Measurements from ENCODE around the gene RASSF8. TPM values are rescaled to one million over a fixed set of nuclear protein-coding genes. Genes with fewer than 3 reads are reported as not detected.

RASSF8 gene
- total and polyA plus RNA-seq, 2 of the 8 experiments (the other 6 are each of a cell fraction or from before 2014, with no cell fraction given), result 6.4 to 46.7 TPM

DNA sequence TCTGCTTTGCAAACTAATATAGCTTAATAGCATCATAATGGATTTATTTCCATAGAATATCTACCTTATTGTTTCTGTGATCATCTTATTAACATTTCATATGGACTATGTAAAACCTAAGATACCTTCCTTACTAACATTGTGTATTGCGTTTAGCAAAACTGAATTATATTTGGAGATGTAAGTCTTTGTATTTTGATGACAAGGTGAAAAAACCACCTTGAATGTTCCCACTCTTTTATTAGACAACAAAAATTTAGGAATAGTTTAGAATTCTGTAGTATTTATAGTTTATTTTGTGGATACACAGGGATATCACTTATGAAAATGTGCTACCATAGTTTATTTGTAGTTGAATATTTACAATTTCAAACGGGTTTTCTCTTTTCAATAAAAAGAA is 32.0 kb downstream of the RASSF8 start:
- H2BK15ac ChIP-seq (ENCODE audit: low read length), result no peak overlapping the region
- H3K4me3 ChIP-seq (ENCODE audit: extremely low read depth in 1 of 4, insufficient read depth in 2 of 4, low read depth in 3 of 4, low read length in 4 of 4), result no peak overlapping the region
- no peak for FAIRE-seq
- POLR2A ChIA-PET (ENCODE audit: partially characterized antibody), result interaction anchor here (0.6 kb wide), 1 partner anchor 31 kb away, joined by 3 read pairs; no protein-coding TSS in a partner anchor
- no peaks in the 10 kb centered on the region for H3K23me2 ChIP-seq (ENCODE audit: low read depth, low read length)
- H3K27me3 ChIP-seq (replicated peaks in 1 of 4; ENCODE audit: control insufficient read depth in 3 of 4, extremely low read depth in 1 of 4, insufficient read depth in 3 of 4, low read length in 3 of 4), result no peaks in the 10 kb centered on the region
- no peak overlapping the region for H3K18ac ChIP-seq (ENCODE audit: extremely low read depth, low read length)
- no peak overlapping the region for H3K56ac ChIP-seq (replicated peaks; ENCODE audit: insufficient read length, low read depth, low read length)
- H4K20me1 ChIP-seq (replicated peaks in 1 of 2; ENCODE audit: control insufficient read depth in 1 of 2, insufficient read depth in 2 of 2, low read length in 2 of 2), result peaks cover 2 to 5% of the 10 kb centered on the region in 2 experiments
- H3K9me3 ChIP-seq (ENCODE audit: insufficient read depth in 2 of 2, low read depth in 1 of 2, low read length in 1 of 2), result no peaks in the 10 kb centered on the region
- H4K91ac ChIP-seq (replicated peaks; ENCODE audit: insufficient read length, low read length), result no peak overlapping the region
- H3K79me1 ChIP-seq (ENCODE audit: low read depth, low read length), result peaks cover 5% of the 10 kb centered on the region; the same call in 1 of the 2 replicates
- no peak overlapping the region for H2BK5ac ChIP-seq (ENCODE audit: low read depth, low read length)
- H3K4me2 ChIP-seq (ENCODE audit: insufficient read depth in 1 of 2, low read depth in 2 of 2, low read length in 2 of 2), result no peak overlapping the region
- no peak overlapping the region for H2BK12ac ChIP-seq (ENCODE audit: low read depth, low read length)
- no peaks in the 10 kb centered on the region for H3K36me3 ChIP-seq (ENCODE audit: control insufficient read depth in 2 of 4, insufficient read depth in 4 of 4, low read length in 3 of 4)
- H2AK5ac ChIP-seq (ENCODE audit: low read depth, low read length), result no peak overlapping the region
- no peak overlapping the region for H4K5ac ChIP-seq (ENCODE audit: insufficient read length, low read depth, low read length)
- H4K8ac ChIP-seq (ENCODE audit: extremely low read depth, insufficient read depth, low read length), result no peak overlapping the region
- H3K14ac ChIP-seq (ENCODE audit: insufficient read length), result no peak overlapping the region
- H3K27ac ChIP-seq (ENCODE audit: low read depth, low read length), result no peak overlapping the region
- no peak overlapping the region for H3K4ac ChIP-seq (replicated peaks; ENCODE audit: insufficient read length, low read depth, low read length)
- DNase-seq (ENCODE audit: low read depth in 1 of 2, low spot score in 2 of 2), result no peak
- no peak overlapping the region for H3K23ac ChIP-seq (ENCODE audit: insufficient read length)
- no peak overlapping the region for H3K9ac ChIP-seq (replicated peaks in 1 of 4; ENCODE audit: extremely low read depth in 1 of 4, low read depth in 3 of 4, low read length in 3 of 4)
- no peak overlapping the region for H2BK120ac ChIP-seq (replicated peaks; ENCODE audit: low read depth, low read length)
- WGBS, 2 experiments (ENCODE audit: extremely low coverage in 1 of 2, insufficient coverage in 1 of 2, insufficient read length in 1 of 2, insufficient replicate concordance in 2 of 2, low coverage in 1 of 2, low lambda C conversion rate in 2 of 2, missing lambda C conversion rate in 1 of 2), result 82% methylated on average over 2 of the region's 2 CpGs; no CpG with 5 or more reads in 1 of the 2 experiments
- H3K4me1 ChIP-seq (replicated peaks in 1 of 4; ENCODE audit: control insufficient read depth in 3 of 4, insufficient read depth in 4 of 4, low read length in 3 of 4), result peaks cover 2 to 24% (median 17%) of the 10 kb centered on the region in 4 experiments; a peak in 6 of 7 replicates
- CTCF ChIA-PET (ENCODE audit: partially characterized antibody), result interaction anchor here (0.5 to 1.1 kb wide), 2 partner anchors 30 to 335 kb away, joined by 3 read pairs; no protein-coding TSS in a partner anchor
- H2AFZ ChIP-seq (ENCODE audit: low read length), result no peak overlapping the region
- H3K79me2 ChIP-seq (ENCODE audit: control insufficient read depth in 1 of 2, insufficient read depth in 2 of 2, low read length in 2 of 2), result peaks cover 6 to 87% of the 10 kb centered on the region in 2 experiments
- no peak overlapping the region for H2BK20ac ChIP-seq (ENCODE audit: low read length)
- TF ChIP-seq NRF1 (IDR thresholded peaks at IDR 0.05; ENCODE audit: low read depth, low read length) (no peak), CHD2 (IDR thresholded peaks at IDR 0.05; ENCODE audit: low read length) (no peak), HDAC2 (IDR thresholded peaks at IDR 0.05; ENCODE audit: borderline replicate concordance in 1 of 2, low read depth in 2 of 2, low read length in 2 of 2) (no peak), RAD21 (IDR thresholded peaks at IDR 0.05 in 1 of 2, conservative IDR thresholded peaks at IDR 0.05 in 1 of 2; ENCODE audit: low read depth in 2 of 2, low read length in 2 of 2) (no peak), SP4 (IDR thresholded peaks at IDR 0.05; ENCODE audit: low read length) (no peak), RXRA (IDR thresholded peaks at IDR 0.05; ENCODE audit: insufficient read depth, low read depth, low read length) (no peak), RBBP5 (IDR thresholded peaks at IDR 0.05; ENCODE audit: borderline replicate concordance, low read depth, low read length) (no peak), CBX5 (IDR thresholded peaks at IDR 0.05; ENCODE audit: low read depth, low read length) (no peak)
- TF ChIP-seq, protein P1, sequence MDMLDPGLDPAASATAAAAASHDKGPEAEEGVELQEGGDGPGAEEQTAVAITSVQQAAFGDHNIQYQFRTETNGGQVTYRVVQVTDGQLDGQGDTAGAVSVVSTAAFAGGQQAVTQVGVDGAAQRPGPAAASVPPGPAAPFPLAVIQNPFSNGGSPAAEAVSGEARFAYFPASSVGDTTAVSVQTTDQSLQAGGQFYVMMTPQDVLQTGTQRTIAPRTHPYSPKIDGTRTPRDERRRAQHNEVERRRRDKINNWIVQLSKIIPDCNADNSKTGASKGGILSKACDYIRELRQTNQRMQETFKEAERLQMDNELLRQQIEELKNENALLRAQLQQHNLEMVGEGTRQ (IDR thresholded peaks at IDR 0.05; ENCODE audit: low read length), result no peak
